Heart left ventricle (tissue), 16 donors: ENCODE data around the gene EIF4ENIF1. TPM values are rescaled to one million over a fixed set of nuclear protein-coding genes. Genes with fewer than 3 reads are reported as not detected.
"Not testable (repeated sequence)": the region's sequence is repeated elsewhere in the genome, so short reads cannot be mapped to it uniquely, and the experiment has no call there.

Experiments used
- ATAC-seq, 4 donors: fragments of 200-7000 bp; cut with Tn5 transposase; one replicate each; pipeline ENCODE4 v1.9.1; 2020 to 2022; ENCODE audit warnings: moderate library complexity in 4 of 4, mild to moderate bottlenecking in 3 of 4, moderate number of reproducible peaks in 1 of 4
- DNase-seq, 5 donors: peaks; one replicate each; pipeline ENCODE4 v3.0.0-alpha.2; 2020
- H3K27ac ChIP-seq, 12 donors: fragments of 200-600 bp; sonication (generic) in 4 of 12; one replicate each; pipeline versions ENCODE4 v1.5.0 to v1.8.0; 2016 to 2022; ENCODE audit warnings: mild to moderate bottlenecking in 2 of 12
- H3K27me3 ChIP-seq, 9 donors: fragments of 200-600 bp; sonication (generic) in 2 of 9; one replicate each; pipeline versions ENCODE4 v1.5.1 to v1.8.0; 2016 to 2022; ENCODE audit warnings: mild to moderate bottlenecking in 3 of 9
- H3K36me3 ChIP-seq, 9 donors: fragments of 200-600 bp; sonication (generic) in 2 of 9; one replicate each; pipeline versions ENCODE4 v1.5.0 to v1.8.0; 2018 to 2022; ENCODE audit warnings: mild to moderate bottlenecking in 2 of 9
- H3K4me1 ChIP-seq, 12 donors: fragments of 200-600 bp; sonication (generic) in 4 of 12; one replicate each; pipeline versions ENCODE4 v1.5.0 to v1.8.0; 2016 to 2022; ENCODE audit warnings: mild to moderate bottlenecking in 3 of 12
- H3K4me3 ChIP-seq, 12 donors: fragments of 200-600 bp; sonication (generic) in 4 of 12; one replicate each; pipeline versions ENCODE4 v1.5.0 to v1.8.0; 2017 to 2022; ENCODE audit warnings: mild to moderate bottlenecking in 9 of 12, moderate library complexity in 4 of 12
- H3K9me3 ChIP-seq, 12 donors: fragments of 200-600 bp; sonication (generic) in 4 of 12; one replicate each; pipeline versions ENCODE4 v1.5.0 to v1.8.0; 2016 to 2022; ENCODE audit warnings: mild to moderate bottlenecking in 1 of 12
- POLR2A ChIP-seq, 2 donors: fragments of 450-650 bp; IDR thresholded peaks; one replicate each; pipeline ENCODE4 v1.6.1; 2017; ENCODE audit warnings: antibody characterized with exemption in 2 of 2, mild to moderate bottlenecking in 2 of 2, moderate library complexity in 2 of 2
- WGBS, 4 donors: extraction: QIAGEN DNeasy Blood & Tissue Kit in 2 of 4; methylation state at CpG; one replicate each; pipeline versions ENCODE4 v1.1.5 to v1.1.7; 2013 to 2018; 5-methylcytosine and 5-hydroxymethylcytosine counted together
- intact Hi-C, 10 donors: fragments of 100-400 bp; cut with DNase I; formaldehyde crosslinking; loops; one replicate each; pipeline versions ENCODE4 v1.11.1 to v1.14.2; 2022
- polyA plus RNA-seq, 2 donors: library from polyadenylated mRNA; stranded (reverse); fragments of 200-250 nt; gene quantifications; one replicate each; pipeline ENCODE4 v1.2.3, GENCODE V29; 2013
- total RNA-seq, 9 donors: library from RNA; depleted of rRNA in 2 of 9; stranded (reverse); fragments of >200 nt in 2 of 9; fragmentation: NEBNext Ultra II Directional in 3 of 9; extraction: Animal tissue kit (Norgen Biotek cat#: 25700) in 3 of 9; gene quantifications; one replicate each; pipeline versions ENCODE4 v1.1.0 to v1.2.4, GENCODE V29; 2016 to 2023
- TF ChIP-seq, protein P1 (sequence below), 12 donors: fragments of 200-600 bp; sonication (generic) in 4 of 12; IDR thresholded peaks; one replicate each; pipeline versions ENCODE4 v1.5.0 to v1.8.0; 2018 to 2022; ENCODE audit warnings: antibody characterized with exemption in 12 of 12, mild to moderate bottlenecking in 5 of 12
- donor health status: ischemic (EF 13 %, LVEDD 7.1; RV severe dilation, severe dysfunction).
- donor health status: healthy with polysubstance abuse.
- donor health status: DM: no; HTN: yes; CAD: no.
- donor health status: DM: no; HTN: no; CAD: no.
- donor health status: ischemic (EF 25% LVEDD 6.9; RV normal size, moderate dysfunction).
- donor health status: ischemic (EF 25% LVEDD 5.7; RV mildly dilated, moderate dysfunction).
- donor health status: healthy.
- donor health status: DM: yes; HTN: yes; CAD: no.
- donor health status: ischemic (EF 35%, LVEDD 5.7; RV mildly dilated, moderate dysfunction).
- donor health status: nonischemic (EF 11% LVEDD 7.7; RV severe dilation, severe dysfunction).
- donor health status: DM: yes; HTN: yes; CAD: no.
- donor health status: PGD.
- donor health status: ischemic (EF 29% LVEDD 5.4; RV normal size, mild dysfunction).
- donor health status: nonischemic (EF 23%, LVEDD 6.1; RV moderate dilation, normal function).

EIF4ENIF1 gene
- total and polyA plus RNA-seq, 11 donors = 8.3 to 31.2 (median 22.5) TPM

DNA sequence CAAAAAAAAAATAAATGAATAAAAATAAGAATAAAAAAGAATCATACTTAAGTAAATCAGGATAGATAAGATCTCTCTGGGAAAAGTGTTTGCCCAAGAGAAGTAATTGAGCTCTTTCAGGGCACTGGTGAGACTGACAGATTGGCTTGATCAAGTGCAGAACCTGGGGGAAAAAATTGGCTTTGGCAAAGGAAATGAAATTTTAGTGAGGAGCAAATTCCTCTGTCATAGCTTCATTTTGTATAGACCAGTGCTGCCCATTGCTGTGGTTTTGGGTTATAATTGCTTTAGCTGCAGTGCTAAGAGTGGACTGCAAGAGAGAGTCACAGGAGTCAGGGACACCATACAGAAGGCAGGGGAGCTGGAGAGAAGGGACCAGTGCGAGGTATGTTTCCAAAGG lies 42.4 kb upstream of the EIF4ENIF1 start:
- Histone ChIP-seq H3K27me3 (no peaks in the 10 kb centered on the region), H3K9me3 (no peaks in the 10 kb centered on the region), H3K4me1 (peaks cover 0 to 7% (median 0%) of the 10 kb centered on the region in 12 donors), H3K4me3 (no peak overlapping the region), H3K27ac (no peak overlapping the region), H3K36me3 (peaks cover 0 to 8% (median 0%) of the 10 kb centered on the region in 9 donors)
- WGBS, 4 donors = 76 to 95% (median 90%) methylated on average over 1 of the region's 1 CpG
- TF ChIP-seq, protein P1, sequence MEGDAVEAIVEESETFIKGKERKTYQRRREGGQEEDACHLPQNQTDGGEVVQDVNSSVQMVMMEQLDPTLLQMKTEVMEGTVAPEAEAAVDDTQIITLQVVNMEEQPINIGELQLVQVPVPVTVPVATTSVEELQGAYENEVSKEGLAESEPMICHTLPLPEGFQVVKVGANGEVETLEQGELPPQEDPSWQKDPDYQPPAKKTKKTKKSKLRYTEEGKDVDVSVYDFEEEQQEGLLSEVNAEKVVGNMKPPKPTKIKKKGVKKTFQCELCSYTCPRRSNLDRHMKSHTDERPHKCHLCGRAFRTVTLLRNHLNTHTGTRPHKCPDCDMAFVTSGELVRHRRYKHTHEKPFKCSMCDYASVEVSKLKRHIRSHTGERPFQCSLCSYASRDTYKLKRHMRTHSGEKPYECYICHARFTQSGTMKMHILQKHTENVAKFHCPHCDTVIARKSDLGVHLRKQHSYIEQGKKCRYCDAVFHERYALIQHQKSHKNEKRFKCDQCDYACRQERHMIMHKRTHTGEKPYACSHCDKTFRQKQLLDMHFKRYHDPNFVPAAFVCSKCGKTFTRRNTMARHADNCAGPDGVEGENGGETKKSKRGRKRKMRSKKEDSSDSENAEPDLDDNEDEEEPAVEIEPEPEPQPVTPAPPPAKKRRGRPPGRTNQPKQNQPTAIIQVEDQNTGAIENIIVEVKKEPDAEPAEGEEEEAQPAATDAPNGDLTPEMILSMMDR (IDR thresholded peaks at IDR 0.05) = no peak
- no peak for TF ChIP-seq POLR2A (IDR thresholded peaks at IDR 0.05)
- ATAC-seq (no peak), DNase-seq (no peak)
- intact Hi-C loops = no loop called here

DNA sequence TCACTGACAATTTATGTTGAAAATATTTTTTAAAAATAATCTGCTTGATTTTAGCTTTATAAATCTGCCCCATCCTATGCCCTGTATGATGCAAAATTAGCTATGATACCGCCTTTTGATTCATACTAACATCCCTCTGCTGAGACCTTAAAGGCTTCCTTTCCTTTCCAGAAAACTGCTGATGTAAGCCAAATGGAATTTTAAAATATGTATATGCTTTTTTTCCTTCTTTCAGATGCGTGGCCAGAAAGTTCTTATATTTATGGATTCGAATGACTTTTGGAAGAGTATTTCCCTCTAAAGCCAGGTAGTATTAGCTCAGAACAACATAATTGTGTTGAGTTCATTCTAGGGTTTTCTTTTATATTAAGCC lies 41.2 kb upstream of the EIF4ENIF1 start:
- DNase-seq (no peak), ATAC-seq (no peak)
- H3K4me1 ChIP-seq = peaks cover 0 to 7% (median 0%) of the 10 kb centered on the region in 12 donors
- peaks cover 0 to 8% (median 0%) of the 10 kb centered on the region in 9 donors for H3K36me3 ChIP-seq
- intact Hi-C loops = no loop called here
- WGBS, 4 donors = 73 to 77% (median 76%) methylated on average over 3 of the region's 3 CpGs
- no peaks in the 10 kb centered on the region for H3K27me3 ChIP-seq
- no peak overlapping the region for H3K4me3 ChIP-seq
- TF ChIP-seq, protein P1 (IDR thresholded peaks at IDR 0.05) = no peak
- no peak for TF ChIP-seq POLR2A (IDR thresholded peaks at IDR 0.05)
- no peaks in the 10 kb centered on the region for H3K9me3 ChIP-seq
- H3K27ac ChIP-seq = peak overlapping the region in 1 of 12 donors; percentile 47

DNA sequence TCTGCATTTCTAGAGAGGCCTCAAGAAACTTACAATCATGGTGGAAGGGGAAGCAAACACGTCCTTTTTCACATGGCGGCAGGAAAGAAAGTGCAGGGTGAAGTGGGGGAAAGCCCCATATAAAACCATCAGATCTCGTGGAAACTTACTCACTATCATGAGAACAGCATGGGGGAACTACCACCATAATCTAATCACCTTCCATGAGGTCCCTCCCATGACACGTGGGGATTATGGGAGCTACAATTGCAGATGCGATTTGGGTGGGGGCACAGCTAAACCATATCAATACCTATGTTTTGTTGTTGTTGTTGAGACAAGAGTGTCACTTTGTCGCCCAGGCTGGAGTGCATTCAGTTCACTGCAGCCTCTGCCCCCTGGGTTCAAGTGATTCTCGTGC lies 36.6 kb upstream of the EIF4ENIF1 start:
- DNase-seq (no peak), ATAC-seq (no peak)
- Histone ChIP-seq H3K4me1 (peaks cover 0 to 7% (median 0%) of the 10 kb centered on the region in 12 donors), H3K27me3 (no peaks in the 10 kb centered on the region), H3K27ac (no peak overlapping the region), H3K9me3 (no peaks in the 10 kb centered on the region), H3K4me3 (no peak overlapping the region), H3K36me3 (peaks cover 0 to 8% (median 0%) of the 10 kb centered on the region in 9 donors)
- intact Hi-C loops = no loop called here
- TF ChIP-seq POLR2A (IDR thresholded peaks at IDR 0.05) = no peak
- TF ChIP-seq, protein P1 (IDR thresholded peaks at IDR 0.05) = no peak
- WGBS, 4 donors = 89 to 96% (median 93%) methylated on average over 7 of the region's 7 CpGs

DNA sequence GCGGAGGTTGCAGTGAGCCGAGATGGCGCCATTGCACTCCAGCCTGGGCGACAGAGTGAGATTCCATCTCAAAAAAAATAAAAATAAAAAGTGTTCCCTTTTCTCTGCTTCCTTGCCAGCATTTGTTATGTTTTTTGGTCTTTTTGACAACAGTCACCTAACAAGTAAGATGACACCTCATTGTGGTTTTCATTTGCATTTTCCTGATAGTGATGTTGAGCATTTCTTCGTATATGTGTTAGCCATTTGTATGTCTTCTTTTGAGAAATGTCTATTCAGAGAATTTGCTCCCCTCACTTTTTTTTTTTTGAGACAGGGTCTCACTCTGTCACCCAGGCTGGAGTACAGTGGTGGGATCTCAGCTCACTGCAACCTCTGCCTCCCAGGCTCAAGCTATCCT lies 34.5 kb upstream of the EIF4ENIF1 start:
- intact Hi-C loops, ATAC-seq, DNase-seq, H3K9me3 ChIP-seq, H3K27ac ChIP-seq, H3K27me3 ChIP-seq, H3K4me3 ChIP-seq, H3K36me3 ChIP-seq, H3K4me1 ChIP-seq: not testable (repeated sequence)
- WGBS, 4 donors = 94 to 97% (median 96%) methylated on average over 5 of the region's 5 CpGs

DNA sequence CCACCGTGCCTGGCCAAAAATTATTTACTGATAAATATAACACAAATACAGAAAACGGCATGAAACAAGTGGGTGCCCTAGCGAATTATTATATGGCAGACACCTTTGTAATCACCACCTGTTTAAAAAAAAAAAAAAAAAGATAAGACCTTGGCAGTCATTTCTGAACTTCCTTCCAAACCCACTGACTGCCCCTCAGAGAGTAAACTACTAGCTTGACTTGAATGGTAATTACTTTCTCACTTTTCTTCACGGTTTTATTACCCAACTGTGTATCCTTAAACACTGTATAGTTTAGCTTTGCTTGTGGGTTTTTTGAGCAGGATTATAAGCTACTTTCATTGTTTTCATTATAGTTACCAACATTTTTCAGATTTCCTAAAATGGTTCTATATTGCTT lies 30.4 kb upstream of the EIF4ENIF1 start:
- Histone ChIP-seq H3K36me3 (peaks cover 0 to 6% (median 0%) of the 10 kb centered on the region in 9 donors), H3K4me3 (no peak overlapping the region), H3K4me1 (no peaks in the 10 kb centered on the region), H3K9me3 (no peaks in the 10 kb centered on the region), H3K27ac (no peak overlapping the region), H3K27me3 (no peaks in the 10 kb centered on the region)
- ATAC-seq (no peak), DNase-seq (no peak)
- TF ChIP-seq, protein P1 (IDR thresholded peaks at IDR 0.05) = no peak
- TF ChIP-seq POLR2A (IDR thresholded peaks at IDR 0.05) = no peak
- intact Hi-C loops = no loop called here
- WGBS, 4 donors = 84% methylated on average over 4 of the region's 4 CpGs
